Suprapubic skin (tissue), 4 donors: ENCODE measurements around the gene PIM1. TPM values are rescaled to one million over a fixed set of nuclear protein-coding genes. Genes with fewer than 3 reads are reported as not detected.

Experiments used
- DNase-seq, 2 donors: peaks; one replicate each; pipeline ENCODE4 v3.0.0-alpha.2; 2019; ENCODE audit warnings: low spot score in 2 of 2
- H3K27ac ChIP-seq: fragments of 200-600 bp; sonication (generic); one replicate; pipeline ENCODE4 v1.5.1; 2019
- H3K27me3 ChIP-seq: fragments of 200-600 bp; sonication (generic); one replicate; pipeline ENCODE4 v1.5.1; 2019
- H3K36me3 ChIP-seq: fragments of 200-600 bp; sonication (generic); one replicate; pipeline ENCODE4 v1.5.1; 2019
- H3K4me1 ChIP-seq: fragments of 200-600 bp; sonication (generic); one replicate; pipeline ENCODE4 v1.5.1; 2019
- H3K4me3 ChIP-seq: fragments of 200-600 bp; sonication (generic); one replicate; pipeline ENCODE4 v1.5.1; 2019; ENCODE audit warnings: mild to moderate bottlenecking
- H3K9me3 ChIP-seq: fragments of 200-600 bp; sonication (generic); one replicate; pipeline ENCODE4 v1.5.1; 2019
- EP300 ChIP-seq: sonication (generic); formaldehyde crosslinking; IDR thresholded peaks from one replicate; pipeline ENCODE4 v1.6.1; 2017; ENCODE audit warnings: antibody characterized with exemption
- POLR2A ChIP-seq, 2 donors: fragments of 450-650 bp; IDR thresholded peaks; one replicate each; pipeline ENCODE4 v1.6.1; 2017; ENCODE audit warnings: antibody characterized with exemption in 2 of 2, mild to moderate bottlenecking in 2 of 2, moderate library complexity in 2 of 2
- POLR2AphosphoS5 ChIP-seq, 3 donors: sonication (generic); formaldehyde crosslinking; IDR thresholded peaks; one replicate each; pipeline ENCODE4 v1.6.1; 2017; ENCODE audit warnings: antibody characterized with exemption in 3 of 3
- WGBS: methylation state at CpG from one replicate; pipeline ENCODE4 v1.1.5; 2018; 5-methylcytosine and 5-hydroxymethylcytosine counted together
- total RNA-seq, 4 donors: library from RNA; depleted of rRNA; stranded (reverse); fragments of >200 nt; gene quantifications; one replicate each; pipeline ENCODE4 v1.1.0, GENCODE V29; 2016
- TF ChIP-seq, protein P1 (sequence below), 2 donors: fragments of 200-600 bp in 1 of 2; fragments of 450-650 bp in 1 of 2; sonication (generic) in 1 of 2; IDR thresholded peaks; one replicate each; pipeline ENCODE4 v1.5.1; 2016 to 2019; ENCODE audit warnings: antibody characterized with exemption in 2 of 2, mild to moderate bottlenecking in 1 of 2, moderate library complexity in 1 of 2

PIM1 gene
- total RNA-seq, 4 donors from 2014 or later: 63.6 to 158 (median 110) TPM

DNA sequence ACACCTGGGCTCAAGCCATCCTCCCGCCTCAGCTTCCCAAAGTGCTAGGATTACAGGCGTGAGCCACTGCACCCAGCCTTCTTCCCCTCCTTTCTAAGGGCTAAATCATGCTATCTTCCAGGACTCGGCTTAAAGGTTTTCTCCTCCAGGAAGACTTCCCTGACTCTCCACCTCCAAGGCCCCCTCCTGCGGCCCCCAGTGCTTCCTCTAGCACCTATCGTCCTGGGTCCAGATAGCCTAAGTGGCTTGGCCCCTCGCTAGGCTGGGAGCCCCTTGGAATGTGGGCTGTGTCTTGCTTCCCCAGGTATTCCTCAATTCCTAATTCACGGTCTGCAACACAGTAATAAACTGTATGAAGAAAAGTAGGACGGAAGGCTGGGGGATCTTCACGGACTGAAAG, 36.7 kb downstream of the PIM1 start:
- Histone ChIP-seq H3K27ac (no peak overlapping the region), H3K4me3 (no peak overlapping the region), H3K27me3 (no peaks in the 10 kb centered on the region), H3K4me1 (peaks cover 3% of the 10 kb centered on the region), H3K9me3 (no peaks in the 10 kb centered on the region), H3K36me3 (no peaks in the 10 kb centered on the region)
- TF ChIP-seq, protein P1, sequence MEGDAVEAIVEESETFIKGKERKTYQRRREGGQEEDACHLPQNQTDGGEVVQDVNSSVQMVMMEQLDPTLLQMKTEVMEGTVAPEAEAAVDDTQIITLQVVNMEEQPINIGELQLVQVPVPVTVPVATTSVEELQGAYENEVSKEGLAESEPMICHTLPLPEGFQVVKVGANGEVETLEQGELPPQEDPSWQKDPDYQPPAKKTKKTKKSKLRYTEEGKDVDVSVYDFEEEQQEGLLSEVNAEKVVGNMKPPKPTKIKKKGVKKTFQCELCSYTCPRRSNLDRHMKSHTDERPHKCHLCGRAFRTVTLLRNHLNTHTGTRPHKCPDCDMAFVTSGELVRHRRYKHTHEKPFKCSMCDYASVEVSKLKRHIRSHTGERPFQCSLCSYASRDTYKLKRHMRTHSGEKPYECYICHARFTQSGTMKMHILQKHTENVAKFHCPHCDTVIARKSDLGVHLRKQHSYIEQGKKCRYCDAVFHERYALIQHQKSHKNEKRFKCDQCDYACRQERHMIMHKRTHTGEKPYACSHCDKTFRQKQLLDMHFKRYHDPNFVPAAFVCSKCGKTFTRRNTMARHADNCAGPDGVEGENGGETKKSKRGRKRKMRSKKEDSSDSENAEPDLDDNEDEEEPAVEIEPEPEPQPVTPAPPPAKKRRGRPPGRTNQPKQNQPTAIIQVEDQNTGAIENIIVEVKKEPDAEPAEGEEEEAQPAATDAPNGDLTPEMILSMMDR (IDR thresholded peaks at IDR 0.05): no peak
- TF ChIP-seq EP300 (no peak), POLR2AphosphoS5 (IDR thresholded peaks at IDR 0.05) (no peak), POLR2A (IDR thresholded peaks at IDR 0.05) (no peak)
- 89% methylated on average over 9 of the region's 9 CpGs for WGBS
- peak in 1 of 2 donors; percentile 22 for DNase-seq

DNA sequence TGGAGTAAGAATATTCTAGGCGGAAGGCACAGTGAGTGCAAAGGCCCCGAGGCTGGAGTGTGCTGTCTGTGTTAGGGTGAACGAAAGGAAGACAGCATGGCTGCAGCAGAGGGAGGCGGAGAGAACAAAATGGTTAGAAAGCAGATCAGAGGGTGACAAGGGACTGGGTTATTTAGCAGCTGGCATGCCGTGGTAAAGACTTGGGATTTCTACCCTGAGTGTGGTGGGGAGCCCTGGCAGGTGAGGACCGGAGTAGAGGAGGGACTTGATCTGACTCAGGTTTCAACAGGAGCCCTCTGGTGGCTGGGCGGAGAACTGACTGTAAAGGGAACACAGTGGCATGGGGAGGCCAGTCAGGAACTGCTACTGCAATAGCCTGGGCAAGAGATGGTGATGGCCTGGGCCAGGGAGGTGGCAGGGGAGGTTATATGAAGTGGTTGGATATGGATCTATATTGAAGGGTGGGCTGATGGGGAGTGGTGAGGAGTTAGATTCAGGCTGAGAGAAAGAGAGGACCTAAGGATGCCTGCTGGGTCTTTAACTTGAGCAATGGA, 38.0 kb downstream of the PIM1 start:
- Histone ChIP-seq H3K36me3 (no peaks in the 10 kb centered on the region), H3K4me1 (peaks cover 3% of the 10 kb centered on the region), H3K4me3 (no peak overlapping the region), H3K9me3 (no peaks in the 10 kb centered on the region), H3K27me3 (no peaks in the 10 kb centered on the region), H3K27ac (no peak overlapping the region)
- WGBS: 70% methylated on average over 7 of the region's 7 CpGs
- peak; percentile 85 to 87 for DNase-seq
- TF ChIP-seq POLR2AphosphoS5 (IDR thresholded peaks at IDR 0.05) (no peak), EP300 (no peak)
- TF ChIP-seq, protein P1 (IDR thresholded peaks at IDR 0.05): peak; percentile 35 to 73

DNA sequence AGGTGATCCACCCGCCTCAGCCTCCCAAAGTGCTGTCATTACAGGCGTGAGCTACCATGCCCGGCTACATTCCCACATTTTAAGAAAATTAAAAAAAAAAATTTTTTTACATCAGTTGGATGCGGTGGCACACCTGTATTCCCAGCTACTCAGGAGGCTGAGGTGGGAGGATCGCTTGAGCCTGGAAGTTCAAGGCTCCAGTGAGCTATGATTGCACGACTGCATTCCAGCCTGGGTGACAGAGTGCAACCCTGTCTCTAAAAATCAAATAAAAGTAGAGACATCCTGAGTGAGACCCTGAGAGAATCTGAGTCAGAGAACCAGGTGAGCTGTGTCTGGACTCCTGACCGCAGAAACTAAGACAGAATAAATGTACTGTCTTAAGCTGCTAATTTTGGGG, 38.8 kb downstream of the PIM1 start:
- Histone ChIP-seq H3K27me3 (no peaks in the 10 kb centered on the region), H3K36me3 (no peaks in the 10 kb centered on the region), H3K27ac (no peak overlapping the region), H3K9me3 (no peaks in the 10 kb centered on the region), H3K4me3 (no peak overlapping the region), H3K4me1 (peaks cover 3% of the 10 kb centered on the region)
- TF ChIP-seq, protein P1 (IDR thresholded peaks at IDR 0.05): no peak
- no peak for TF ChIP-seq POLR2A (IDR thresholded peaks at IDR 0.05)
- no peak for TF ChIP-seq EP300
- TF ChIP-seq POLR2AphosphoS5 (IDR thresholded peaks at IDR 0.05): no peak
- DNase-seq: no peak
- WGBS: 98% methylated on average over 7 of the region's 7 CpGs

DNA sequence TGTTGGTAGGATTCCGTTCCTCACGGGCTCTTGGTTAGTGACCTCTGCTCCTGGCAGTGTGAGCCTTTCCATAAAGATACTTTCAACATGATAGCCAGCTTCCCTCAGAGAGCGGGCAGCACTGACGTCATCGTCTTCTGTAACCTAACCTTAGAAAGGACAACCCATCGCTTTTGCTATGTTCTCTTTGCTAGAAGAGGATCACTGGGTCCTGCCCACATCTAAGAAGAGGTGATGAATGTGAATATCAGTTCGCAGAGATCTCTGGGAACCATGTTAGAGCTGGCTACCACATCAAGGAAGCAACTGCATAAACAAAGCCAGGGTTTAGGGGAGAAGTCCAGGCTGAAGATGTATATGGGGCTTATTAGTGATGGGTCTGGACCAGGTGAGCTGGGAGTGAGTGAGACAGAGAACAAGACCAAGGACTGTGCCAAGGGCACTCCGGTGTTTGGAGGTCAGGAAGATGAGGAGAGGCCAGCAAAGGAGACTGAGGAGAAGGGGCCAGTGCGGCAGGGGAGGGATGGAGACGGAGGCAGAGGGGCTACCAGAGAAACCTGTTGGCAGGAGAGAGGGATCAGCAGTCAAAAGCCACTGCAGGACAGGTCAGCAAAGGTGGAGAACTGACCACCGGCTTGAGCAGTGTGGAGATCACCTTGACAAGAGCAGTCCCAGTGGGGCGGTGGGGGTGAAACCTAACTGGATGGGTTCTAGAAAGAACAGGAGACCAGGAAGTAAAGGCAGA, 39.7 kb downstream of the PIM1 start:
- Histone ChIP-seq H3K27ac (no peak overlapping the region), H3K4me1 (no peaks in the 10 kb centered on the region), H3K27me3 (no peaks in the 10 kb centered on the region), H3K36me3 (no peaks in the 10 kb centered on the region), H3K9me3 (no peaks in the 10 kb centered on the region), H3K4me3 (no peak overlapping the region)
- DNase-seq: no peak
- 85% methylated on average over 12 of the region's 12 CpGs for WGBS
- TF ChIP-seq, protein P1 (IDR thresholded peaks at IDR 0.05): no peak
- TF ChIP-seq EP300 (no peak), POLR2A (IDR thresholded peaks at IDR 0.05) (no peak), POLR2AphosphoS5 (IDR thresholded peaks at IDR 0.05) (no peak)

DNA sequence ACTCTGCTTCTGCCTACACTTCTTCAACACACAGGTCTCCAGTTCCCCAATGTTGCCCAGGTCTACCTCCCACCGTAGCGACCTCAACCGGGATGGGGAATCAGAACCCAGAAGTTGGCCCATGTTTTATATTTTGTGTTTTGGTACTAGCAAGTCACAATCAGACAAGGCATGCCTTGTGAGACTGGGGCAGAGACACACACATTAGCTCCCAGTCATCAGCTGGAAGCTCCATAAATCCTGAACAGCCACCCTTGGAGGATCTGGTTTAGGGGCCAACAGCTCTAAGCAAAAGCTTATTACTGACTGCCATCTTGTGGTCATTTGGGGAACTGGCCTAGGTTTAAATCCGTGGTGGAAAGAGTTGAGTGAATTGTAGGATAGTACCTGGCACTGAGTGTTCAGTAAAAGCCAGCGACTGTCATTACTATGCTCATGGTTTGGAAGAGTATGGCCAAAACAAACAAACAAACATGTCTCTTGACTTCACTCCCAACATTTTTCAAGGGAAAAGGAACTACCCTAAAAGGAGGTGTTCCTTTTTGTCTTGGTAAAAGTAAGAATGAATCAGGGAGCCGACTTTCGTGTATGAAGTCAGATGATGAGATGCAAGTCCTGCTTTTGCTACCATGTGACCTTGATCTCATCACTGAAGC, 40.5 kb downstream of the PIM1 start:
- no peak overlapping the region for H3K27ac ChIP-seq
- 62% methylated on average over 7 of the region's 7 CpGs for WGBS

More for the DNA sequence above, 40.5 kb downstream of the PIM1 start:
- no peak overlapping the region for H3K4me3 ChIP-seq
- no peaks in the 10 kb centered on the region for H3K9me3 ChIP-seq
- DNase-seq: peak; percentile 77 to 83
- H3K36me3 ChIP-seq: no peaks in the 10 kb centered on the region
- no peaks in the 10 kb centered on the region for H3K4me1 ChIP-seq
- no peaks in the 10 kb centered on the region for H3K27me3 ChIP-seq
- TF ChIP-seq EP300 (no peak), POLR2AphosphoS5 (IDR thresholded peaks at IDR 0.05) (no peak), POLR2A (IDR thresholded peaks at IDR 0.05) (no peak)
- TF ChIP-seq, protein P1 (IDR thresholded peaks at IDR 0.05): peak; percentile 87 to 94
